GDM1 (cell line): ENCODE results near the gene TMEM8B.

ENCODE experiments used
- DNase-seq: peaks from one replicate; lab custom pipeline; 2025; lab: John Stamatoyannopoulos, UW

TMEM8B gene

GRCh38 chr9:35829084-35829763, at the start of gene TMEM8B:
TSS of gene TMEM8B (plus strand) at chr9:35829228. CDS start at chr9:35829448, 220 bp downstream.
- peak; percentile 79 for DNase-seq

- DNase-seq: no peak
Measured at GRCh38 chr9:35781066-35781465, 48.0 kb upstream of the TMEM8B start.

- no peak for DNase-seq
Measured at GRCh38 chr9:35783418-35783817, 45.6 kb upstream of the TMEM8B start.

GRCh38 chr9:35789541-35789940, 39.5 kb upstream of the TMEM8B start:
- no peak for DNase-seq

- DNase-seq: no peak
Measured at GRCh38 chr9:35790025-35790384, 39.0 kb upstream of the TMEM8B start.

- DNase-seq: peak; percentile 25
Measured at GRCh38 chr9:35790385-35791296, 38.4 kb upstream of the TMEM8B start.

GRCh38 chr9:35791297-35791921, 37.6 kb upstream of the TMEM8B start, which contains the start of gene NPR2:
TSS of gene NPR2 (plus strand) at chr9:35791591. CDS start at chr9:35792409, 818 bp downstream.
- DNase-seq: no peak

- no peak for DNase-seq
Measured at GRCh38 chr9:35792024-35792813, 36.8 kb upstream of the TMEM8B start.

GRCh38 chr9:35792826-35793225, 36.2 kb upstream of the TMEM8B start:
- no peak for DNase-seq

- no peak for DNase-seq
Measured at GRCh38 chr9:35793461-35793860, 35.6 kb upstream of the TMEM8B start.

GRCh38 chr9:35795695-35796094, 33.3 kb upstream of the TMEM8B start:
- DNase-seq: no peak

- no peak for DNase-seq
Measured at GRCh38 chr9:35797311-35798109, 31.5 kb upstream of the TMEM8B start.

- DNase-seq: no peak
Measured at GRCh38 chr9:35798658-35799374, 30.2 kb upstream of the TMEM8B start.

- DNase-seq: no peak
Measured at GRCh38 chr9:35800530-35800929, 28.5 kb upstream of the TMEM8B start.

GRCh38 chr9:35801328-35802128, 27.5 kb upstream of the TMEM8B start:
- no peak for DNase-seq

- DNase-seq: no peak
Measured at GRCh38 chr9:35806101-35806500, 22.9 kb upstream of the TMEM8B start.

GRCh38 chr9:35808433-35808832, 20.6 kb upstream of the TMEM8B start:
- no peak for DNase-seq

- DNase-seq: no peak
Measured at GRCh38 chr9:35810122-35810521, 18.9 kb upstream of the TMEM8B start.

- DNase-seq: no peak
Measured at GRCh38 chr9:35811381-35812024, 17.5 kb upstream of the TMEM8B start.
